CD4-positive, alpha-beta T cell treated with Interleukin-15 for 1 hour (primary cell): ENCODE data around the gene VAMP8.
A peak's percentile ranks its signal among the peaks of the same experiment; 100 is the strongest.
"Not testable (repeated sequence)": the region's sequence is repeated elsewhere in the genome, so short reads cannot be mapped to it uniquely, and the experiment has no call there.

Source experiments
- DNase-seq: peaks from one replicate; pipeline ENCODE4 v3.0.0-alpha.2; 2020

The VAMP8 gene

GRCh38 chr2:85547859-85548607, 29.4 kb upstream of the VAMP8 start:
- DNase-seq = no peak

GRCh38 chr2:85548608-85548900, 28.8 kb upstream of the VAMP8 start:
- DNase-seq = no peak

GRCh38 chr2:85549095-85549494, 28.3 kb upstream of the VAMP8 start:
- DNase-seq = no peak

- no peak for DNase-seq
Observed at GRCh38 chr2:85549826-85550225, 27.6 kb upstream of the VAMP8 start.

GRCh38 chr2:85550486-85550885, 26.9 kb upstream of the VAMP8 start:
- DNase-seq = peak; percentile 24

GRCh38 chr2:85551698-85552678, 25.4 kb upstream of the VAMP8 start:
- peak; percentile 87 for DNase-seq

GRCh38 chr2:85553184-85553583, 24.2 kb upstream of the VAMP8 start:
- DNase-seq = no peak

- no peak for DNase-seq
Observed at GRCh38 chr2:85554980-85555612, 22.3 kb upstream of the VAMP8 start.

GRCh38 chr2:85557130-85557529, 20.3 kb upstream of the VAMP8 start:
- DNase-seq = no peak

GRCh38 chr2:85558160-85558559, 19.2 kb upstream of the VAMP8 start:
- DNase-seq = no peak

- DNase-seq = not testable (repeated sequence)
Observed at GRCh38 chr2:85560403-85560726, 17.0 kb upstream of the VAMP8 start.

- no peak for DNase-seq
Observed at GRCh38 chr2:85560812-85561279, 16.5 kb upstream of the VAMP8 start.

GRCh38 chr2:85561280-85562212, 15.8 kb upstream of the VAMP8 start, which contains the start of gene GGCX:
GGCX (minus strand) TSS chr2:85561493; CDS start chr2:85561428, 65 bp downstream.
- DNase-seq = peak; percentile 95

GRCh38 chr2:85564144-85564563, 13.2 kb upstream of the VAMP8 start:
- peak; percentile 28 for DNase-seq

GRCh38 chr2:85566265-85566664, 11.1 kb upstream of the VAMP8 start:
- DNase-seq = no peak

GRCh38 chr2:85575739-85576138, 1.6 kb upstream of the VAMP8 start:
- DNase-seq = no peak

GRCh38 chr2:85577063-85577385, 362 bp upstream of the VAMP8 start:
- no peak for DNase-seq

- DNase-seq = peak; percentile 57
Observed at GRCh38 chr2:85578243-85579180, 1.1 kb downstream of the VAMP8 start.

- no peak for DNase-seq
Observed at GRCh38 chr2:85579266-85579935, 2.0 kb downstream of the VAMP8 start.

GRCh38 chr2:85580206-85580605, 2.8 kb downstream of the VAMP8 start:
- no peak for DNase-seq

- no peak for DNase-seq
Observed at GRCh38 chr2:85582492-85582891, 5.1 kb downstream of the VAMP8 start.
